ENCODE measurements around the gene RAB1A.
A peak's percentile ranks its signal among the peaks of the same experiment; 100 is the strongest.

Gene RAB1A

GRCh38 chr2:65040400-65041261 lies 89.3 kb downstream of the RAB1A start:
- Histone ChIP-seq H3K4me1 (ENCODE audit: control insufficient read depth, low read length) (peaks cover 10% of the 10 kb centered on the region), H3K9me3 (ENCODE audit: control insufficient read depth, insufficient read depth, low read length) (peaks cover 17% of the 10 kb centered on the region; the same call in 1 of the 2 replicates), H3K4me2 (ENCODE audit: low read length) (peak overlapping the region; percentile 34), H3K9me2 (replicated peaks; ENCODE audit: control insufficient read depth, low read length) (no peaks in the 10 kb centered on the region), H4K20me1 (ENCODE audit: control insufficient read depth, insufficient read depth, low read depth, low read length) (no peaks in the 10 kb centered on the region), H3F3A (ENCODE audit: control insufficient read depth, insufficient read depth) (peaks cover 6% of the 10 kb centered on the region), H3K36me3 (ENCODE audit: control insufficient read depth, low read length) (peaks cover 27% of the 10 kb centered on the region), H3K27ac (ENCODE audit: low read depth, low read length) (no peak overlapping the region), H3K27me3 (ENCODE audit: control insufficient read depth, low read length) (no peaks in the 10 kb centered on the region), H3K79me2 (ENCODE audit: control insufficient read depth, low read length) (peaks cover 3% of the 10 kb centered on the region), H3K4me3 (ENCODE audit: low read length) (peak overlapping the region; percentile 1; the same call in 1 of the 2 replicates)
- TF ChIP-seq, protein P1, sequence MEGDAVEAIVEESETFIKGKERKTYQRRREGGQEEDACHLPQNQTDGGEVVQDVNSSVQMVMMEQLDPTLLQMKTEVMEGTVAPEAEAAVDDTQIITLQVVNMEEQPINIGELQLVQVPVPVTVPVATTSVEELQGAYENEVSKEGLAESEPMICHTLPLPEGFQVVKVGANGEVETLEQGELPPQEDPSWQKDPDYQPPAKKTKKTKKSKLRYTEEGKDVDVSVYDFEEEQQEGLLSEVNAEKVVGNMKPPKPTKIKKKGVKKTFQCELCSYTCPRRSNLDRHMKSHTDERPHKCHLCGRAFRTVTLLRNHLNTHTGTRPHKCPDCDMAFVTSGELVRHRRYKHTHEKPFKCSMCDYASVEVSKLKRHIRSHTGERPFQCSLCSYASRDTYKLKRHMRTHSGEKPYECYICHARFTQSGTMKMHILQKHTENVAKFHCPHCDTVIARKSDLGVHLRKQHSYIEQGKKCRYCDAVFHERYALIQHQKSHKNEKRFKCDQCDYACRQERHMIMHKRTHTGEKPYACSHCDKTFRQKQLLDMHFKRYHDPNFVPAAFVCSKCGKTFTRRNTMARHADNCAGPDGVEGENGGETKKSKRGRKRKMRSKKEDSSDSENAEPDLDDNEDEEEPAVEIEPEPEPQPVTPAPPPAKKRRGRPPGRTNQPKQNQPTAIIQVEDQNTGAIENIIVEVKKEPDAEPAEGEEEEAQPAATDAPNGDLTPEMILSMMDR (IDR thresholded peaks at IDR 0.05; ENCODE audit: low read depth, low read length, poor library complexity, severe bottlenecking) = peak; percentile 82
- no peak for TF ChIP-seq EZH2phosphoT487 (IDR thresholded peaks at IDR 0.05; ENCODE audit: borderline replicate concordance, low read length)

DNA sequence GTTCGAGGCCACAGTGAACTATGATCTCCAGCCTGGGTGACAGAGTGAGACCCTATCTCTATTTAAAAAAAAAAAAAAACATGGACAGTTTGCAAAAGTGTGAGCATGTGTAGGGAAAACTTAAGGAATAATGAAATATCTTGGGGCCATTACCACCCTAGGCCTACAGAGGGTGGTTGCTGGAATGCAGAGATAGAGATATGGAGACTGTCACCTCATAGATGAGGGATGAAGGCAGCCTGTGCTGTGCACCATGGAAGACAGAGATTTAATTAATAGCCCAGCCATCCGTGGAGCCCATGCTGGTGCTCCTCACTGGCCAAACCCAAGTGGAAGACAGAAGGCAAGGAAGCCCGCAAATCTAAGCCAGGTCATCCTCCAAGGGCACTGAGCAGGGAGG lies 90.3 kb downstream of the RAB1A start:
- Histone ChIP-seq H3K4me2 (ENCODE audit: low read length) (peak overlapping the region; percentile 6; the same call in 1 of the 2 replicates), H3K4me3 (ENCODE audit: low read length) (no peak overlapping the region), H3F3A (ENCODE audit: control insufficient read depth, insufficient read depth) (peaks cover 6% of the 10 kb centered on the region), H3K27me3 (ENCODE audit: control insufficient read depth, low read length) (no peaks in the 10 kb centered on the region), H3K36me3 (ENCODE audit: control insufficient read depth, low read length) (peaks cover 35% of the 10 kb centered on the region), H4K20me1 (ENCODE audit: control insufficient read depth, insufficient read depth, low read depth, low read length) (no peaks in the 10 kb centered on the region), H3K9me2 (replicated peaks; ENCODE audit: control insufficient read depth, low read length) (no peaks in the 10 kb centered on the region), H3K9me3 (ENCODE audit: control insufficient read depth, insufficient read depth, low read length) (peaks cover 16% of the 10 kb centered on the region; the same call in 1 of the 2 replicates), H3K79me2 (ENCODE audit: control insufficient read depth, low read length) (peaks cover 11% of the 10 kb centered on the region), H3K4me1 (ENCODE audit: control insufficient read depth, low read length) (peaks cover 10% of the 10 kb centered on the region), H3K27ac (ENCODE audit: low read depth, low read length) (no peak overlapping the region)
- TF ChIP-seq, protein P1 (IDR thresholded peaks at IDR 0.05; ENCODE audit: low read depth, low read length, poor library complexity, severe bottlenecking) = no peak
- TF ChIP-seq EZH2phosphoT487 (IDR thresholded peaks at IDR 0.05; ENCODE audit: borderline replicate concordance, low read length) = no peak

DNA sequence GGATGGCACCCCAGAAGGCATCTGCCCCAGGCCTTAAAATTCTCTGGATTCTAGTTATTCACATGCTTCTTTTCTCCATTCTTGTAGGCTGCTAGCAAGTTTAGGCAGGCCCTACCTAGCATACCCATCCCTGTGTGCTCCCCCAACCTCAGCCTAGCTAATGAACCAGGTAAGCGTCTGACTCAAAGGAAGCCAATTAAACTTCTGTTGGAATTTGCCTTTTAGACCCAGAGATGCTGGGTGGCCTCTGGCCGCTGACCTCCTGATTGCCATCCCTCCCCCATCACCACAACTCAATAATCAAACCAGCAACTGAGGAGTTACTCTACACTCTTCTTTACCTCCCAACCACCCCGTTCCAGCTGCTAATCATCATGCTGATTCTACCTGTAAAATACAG lies 92.7 kb downstream of the RAB1A start:
- Histone ChIP-seq H3K27ac (ENCODE audit: low read depth, low read length) (no peak overlapping the region), H4K20me1 (ENCODE audit: control insufficient read depth, insufficient read depth, low read depth, low read length) (no peaks in the 10 kb centered on the region), H3F3A (ENCODE audit: control insufficient read depth, insufficient read depth) (peaks cover 8% of the 10 kb centered on the region), H3K4me2 (ENCODE audit: low read length) (no peak overlapping the region), H3K4me1 (ENCODE audit: control insufficient read depth, low read length) (peaks cover 30% of the 10 kb centered on the region), H3K9me2 (replicated peaks; ENCODE audit: control insufficient read depth, low read length) (no peaks in the 10 kb centered on the region), H3K4me3 (ENCODE audit: low read length) (no peak overlapping the region), H3K9me3 (ENCODE audit: control insufficient read depth, insufficient read depth, low read length) (no peaks in the 10 kb centered on the region), H3K79me2 (ENCODE audit: control insufficient read depth, low read length) (peaks cover 26% of the 10 kb centered on the region), H3K36me3 (ENCODE audit: control insufficient read depth, low read length) (peaks cover 38% of the 10 kb centered on the region), H3K27me3 (ENCODE audit: control insufficient read depth, low read length) (no peaks in the 10 kb centered on the region)
- no peak for TF ChIP-seq EZH2phosphoT487 (IDR thresholded peaks at IDR 0.05; ENCODE audit: borderline replicate concordance, low read length)
- TF ChIP-seq, protein P1 (IDR thresholded peaks at IDR 0.05; ENCODE audit: low read depth, low read length, poor library complexity, severe bottlenecking) = no peak

All from DOHH2 (cell line).